GM12892 (cell line): ENCODE data around the gene RAP1GAP2.

Experiments
- DNase-seq: peaks from one replicate; pipeline ENCODE4 v3.0.0; 2011; ENCODE audit not compliant: insufficient read length
- FAIRE-seq: peaks from 2 replicates; lab custom pipeline; 2011; peaks lifted over from hg19 to GRCh38; lab: Jason Lieb, UNC
- POLR2A ChIP-seq: IDR thresholded peaks from 2 replicates; pipeline ENCODE4 v1.6.1; 2011; ENCODE audit warnings: low read depth, low read length, control low read depth
- POLR2AphosphoS5 ChIP-seq: IDR thresholded peaks from 2 replicates; pipeline ENCODE4 v1.6.1; 2011; ENCODE audit warnings: low read depth, low read length, control low read depth
- TAF1 ChIP-seq: IDR thresholded peaks from 2 replicates; pipeline ENCODE4 v1.6.1; 2011; ENCODE audit warnings: low read depth, mild to moderate bottlenecking, control low read depth, low read length, borderline replicate concordance

RAP1GAP2 gene

DNA sequence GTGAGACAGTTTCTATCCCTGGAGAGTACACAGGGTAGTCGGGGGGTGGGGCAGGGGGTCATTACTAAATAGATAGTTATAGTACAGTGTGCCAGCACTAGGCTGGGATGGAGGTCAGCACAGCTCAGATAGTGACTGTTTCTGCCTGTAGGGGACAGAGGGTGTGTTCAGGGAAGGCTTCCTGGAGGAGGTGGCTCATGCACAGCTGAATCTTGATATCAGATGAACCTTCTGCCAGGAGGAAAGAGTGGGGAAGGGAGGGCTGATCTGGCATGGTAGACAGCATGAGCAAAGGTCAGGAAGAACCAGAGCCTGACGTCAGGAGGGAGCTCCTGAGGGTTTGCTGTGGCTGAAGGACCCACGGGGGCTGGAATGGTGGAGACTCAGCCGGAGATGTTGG is 210.6 kb downstream of the RAP1GAP2 start:
- DNase-seq (no peak), FAIRE-seq (no peak)
- TF ChIP-seq POLR2AphosphoS5, result no peak
- no peak for TF ChIP-seq TAF1
- no peak for TF ChIP-seq POLR2A

DNA sequence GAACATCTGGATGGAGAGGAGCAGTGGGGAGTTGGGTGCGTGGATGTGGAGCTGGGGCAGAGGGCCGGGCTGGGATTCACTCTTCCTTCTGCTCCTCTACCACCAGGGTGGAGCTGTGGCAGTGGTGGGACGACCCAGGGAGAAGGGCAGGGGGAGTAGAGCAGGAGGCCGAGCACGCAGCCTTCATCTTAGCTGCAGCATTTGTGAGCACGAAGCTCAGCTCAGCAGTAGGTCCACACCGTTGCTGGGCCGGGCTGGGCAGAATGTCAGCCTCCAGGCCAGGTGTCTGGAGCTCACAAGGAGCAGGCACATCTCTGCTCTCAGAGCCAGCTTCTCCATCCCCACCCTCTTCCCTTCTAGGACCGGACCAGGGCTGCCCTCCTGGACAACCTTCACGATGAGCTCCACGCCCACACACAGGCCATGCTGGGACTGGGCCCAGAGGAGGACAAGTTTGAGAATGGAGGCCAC is 211.4 kb downstream of the RAP1GAP2 start:
- DNase-seq, result no peak
- no peak for FAIRE-seq
- TF ChIP-seq POLR2A, result no peak
- TF ChIP-seq POLR2AphosphoS5, result no peak
- no peak for TF ChIP-seq TAF1

DNA sequence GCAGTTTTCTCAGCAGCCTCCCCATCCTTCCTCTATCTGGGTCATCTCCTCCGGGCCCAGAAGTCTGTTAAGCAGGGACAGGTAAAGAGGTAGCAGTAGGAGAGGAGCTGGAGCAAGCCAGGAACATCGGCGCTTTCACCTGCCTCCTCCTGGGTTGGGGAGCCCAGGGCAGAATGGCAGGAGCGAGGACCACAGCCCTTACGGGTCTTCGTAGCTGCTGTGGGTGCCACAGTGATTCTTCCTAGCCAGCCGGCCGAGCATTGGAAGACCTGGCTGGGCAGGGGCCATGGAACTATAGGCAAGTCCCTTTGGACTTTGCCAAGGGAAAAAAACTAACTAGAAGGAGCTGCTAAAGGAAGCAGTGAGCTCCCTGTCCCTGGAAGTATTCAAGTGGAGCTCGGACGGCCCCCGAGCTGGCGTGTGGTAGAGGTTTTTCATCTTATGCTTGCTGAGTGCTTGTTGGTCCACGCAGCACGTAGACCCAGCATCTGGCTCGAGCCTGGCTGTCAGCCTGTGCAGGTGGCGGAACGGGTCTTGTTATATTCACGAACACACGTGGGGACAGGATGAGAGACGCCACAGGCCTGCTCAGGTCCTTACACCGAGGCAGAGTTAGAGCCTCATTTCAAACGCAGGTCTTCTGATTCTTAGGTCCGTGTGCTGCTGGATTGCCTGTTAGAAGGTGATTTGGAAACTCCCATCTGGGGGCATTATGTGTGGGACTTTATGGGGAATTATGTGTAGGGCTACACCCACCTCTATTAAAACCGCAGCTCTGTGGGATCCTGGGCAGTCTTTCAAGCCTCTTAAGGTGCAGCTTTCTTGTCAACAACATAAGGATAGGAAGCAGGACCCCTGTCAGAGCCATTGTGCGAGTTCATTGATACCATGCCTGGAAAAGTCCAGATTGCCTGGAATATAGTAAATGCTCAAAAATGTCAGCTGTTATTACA is 212.4 kb downstream of the RAP1GAP2 start:
- TF ChIP-seq POLR2AphosphoS5 (no peak), POLR2A (no peak), TAF1 (no peak)
- FAIRE-seq (no peak), DNase-seq (no peak)

DNA sequence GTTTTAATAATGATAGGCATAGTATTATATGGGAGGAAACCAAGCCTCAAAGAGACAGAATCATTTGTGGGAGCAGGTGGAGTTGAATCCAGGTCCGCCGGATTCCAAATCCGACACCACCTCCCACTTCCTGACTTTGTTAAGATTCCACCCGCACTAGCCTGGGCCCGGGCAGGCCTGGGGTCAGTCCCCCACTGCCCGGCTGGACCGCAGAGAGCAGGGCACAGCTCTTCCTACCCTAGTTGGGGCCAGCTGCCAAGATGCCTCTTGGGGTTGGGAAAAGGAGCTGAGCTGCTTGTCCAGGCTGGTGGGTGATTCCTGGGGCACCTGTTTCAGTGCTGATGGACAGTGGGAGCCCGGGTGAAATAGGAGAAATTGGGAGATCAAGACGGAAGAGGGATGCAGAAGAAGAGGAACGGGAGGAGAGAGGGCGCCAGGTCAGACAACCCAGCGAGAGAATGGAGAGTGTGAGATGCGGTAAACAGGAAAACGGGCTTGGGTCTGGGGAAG is 213.2 kb downstream of the RAP1GAP2 start:
- no peak for TF ChIP-seq POLR2A
- TF ChIP-seq TAF1, result no peak
- TF ChIP-seq POLR2AphosphoS5, result no peak
- FAIRE-seq (no peak), DNase-seq (no peak)

DNA sequence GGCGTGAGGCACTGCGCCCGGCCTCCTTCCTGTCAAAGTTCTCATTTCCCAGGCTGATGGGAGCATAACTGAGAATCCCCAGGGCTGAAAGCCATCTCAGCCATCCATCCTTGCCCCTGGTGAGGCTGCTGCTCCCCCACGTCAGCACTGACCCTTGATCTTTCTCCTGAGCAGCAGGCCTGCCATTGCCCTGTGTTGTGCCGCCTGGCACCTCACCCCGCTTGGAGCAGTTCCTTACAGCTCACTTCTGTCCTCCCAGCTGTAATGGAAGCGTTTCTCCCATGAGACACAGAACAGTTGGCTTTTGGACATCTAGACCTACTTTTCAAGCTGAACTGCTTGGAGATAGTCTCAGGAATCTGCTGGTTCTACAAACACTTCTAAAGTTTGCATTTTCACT is 215.7 kb downstream of the RAP1GAP2 start:
- no peak for DNase-seq
- TF ChIP-seq POLR2A (no peak), TAF1 (no peak), POLR2AphosphoS5 (no peak)
- FAIRE-seq, result no peak

DNA sequence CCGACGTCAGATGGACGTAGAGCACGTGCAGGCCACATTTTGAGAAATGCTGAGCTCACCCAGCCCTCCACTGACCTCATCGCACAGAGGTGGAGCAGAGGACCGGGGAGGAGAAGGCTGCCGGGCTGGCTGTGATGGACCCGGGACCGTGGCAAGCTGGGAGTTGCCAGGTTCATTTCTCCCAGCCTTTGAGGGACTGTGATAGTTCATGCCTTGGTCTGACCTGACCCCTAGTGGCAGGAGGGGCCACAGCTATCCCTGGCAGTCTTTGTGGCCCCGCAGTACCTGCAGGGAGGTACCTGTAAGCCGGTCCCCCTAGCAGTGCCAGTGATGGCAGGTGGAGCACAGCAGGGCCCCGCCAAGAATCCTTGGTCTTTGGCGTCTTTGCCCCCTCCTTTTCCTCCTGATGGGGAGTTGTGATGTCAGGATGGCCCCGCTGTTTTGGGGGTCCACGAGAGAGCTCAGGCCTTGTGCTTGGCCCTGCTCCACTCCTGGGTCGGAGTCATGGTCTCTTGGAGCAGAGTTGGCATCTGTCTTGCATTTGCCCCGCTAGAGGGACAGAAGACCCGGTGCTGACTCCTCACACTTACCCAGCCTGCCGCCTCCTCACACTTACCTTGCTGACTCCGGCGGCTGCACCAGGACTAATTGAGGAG is 216.8 kb downstream of the RAP1GAP2 start:
- DNase-seq (peak; percentile 75), FAIRE-seq (peak; percentile 61)

DNA sequence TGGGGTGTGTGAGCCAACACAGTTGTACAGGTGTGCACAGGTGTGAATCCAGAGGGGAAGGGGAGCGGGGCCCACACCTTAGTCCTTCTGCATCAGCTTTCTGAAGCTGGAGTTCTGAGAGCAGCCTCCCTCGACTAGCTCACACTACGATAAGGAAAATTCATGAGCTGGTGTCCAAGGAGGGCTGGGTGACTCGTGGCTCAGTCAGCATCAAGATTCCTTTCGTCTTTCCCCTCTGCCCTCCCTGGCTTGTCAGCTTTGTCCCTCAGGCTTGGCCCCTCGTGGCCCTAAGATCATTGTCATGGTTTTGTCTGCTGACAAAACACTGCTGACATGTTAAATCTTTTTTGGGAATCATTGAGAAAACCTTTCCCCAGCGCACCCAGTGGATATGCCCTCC is 219.7 kb downstream of the RAP1GAP2 start:
- FAIRE-seq (no peak), DNase-seq (no peak)
- no peak for TF ChIP-seq POLR2AphosphoS5
- TF ChIP-seq TAF1, result no peak
- TF ChIP-seq POLR2A, result no peak

More for the DNA sequence above, 216.8 kb downstream of the RAP1GAP2 start:
- no peak for TF ChIP-seq POLR2A
- TF ChIP-seq POLR2AphosphoS5, result no peak
- TF ChIP-seq TAF1, result no peak

DNA sequence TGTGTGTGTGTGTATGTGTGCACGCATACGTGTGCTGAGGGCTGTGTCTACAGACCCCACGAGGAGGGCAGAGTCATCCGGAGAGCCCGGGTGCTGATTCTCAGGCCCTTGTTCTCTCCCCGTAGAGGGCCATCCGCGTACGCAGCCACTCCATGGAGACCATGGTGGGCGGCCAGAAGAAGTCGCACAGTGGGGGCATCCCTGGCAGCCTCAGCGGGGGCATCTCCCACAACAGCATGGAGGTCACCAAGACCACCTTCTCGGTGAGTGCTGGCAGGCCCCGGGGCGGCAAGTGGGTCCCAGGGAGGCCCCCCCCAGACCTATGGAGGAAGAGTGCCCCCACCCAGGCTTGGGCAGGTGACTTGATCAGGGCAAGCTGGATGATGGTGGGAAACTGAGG is 221.7 kb downstream of the RAP1GAP2 start:
- FAIRE-seq, result no peak
- TF ChIP-seq POLR2AphosphoS5, result no peak
- no peak for TF ChIP-seq POLR2A
- TF ChIP-seq TAF1, result no peak

DNA sequence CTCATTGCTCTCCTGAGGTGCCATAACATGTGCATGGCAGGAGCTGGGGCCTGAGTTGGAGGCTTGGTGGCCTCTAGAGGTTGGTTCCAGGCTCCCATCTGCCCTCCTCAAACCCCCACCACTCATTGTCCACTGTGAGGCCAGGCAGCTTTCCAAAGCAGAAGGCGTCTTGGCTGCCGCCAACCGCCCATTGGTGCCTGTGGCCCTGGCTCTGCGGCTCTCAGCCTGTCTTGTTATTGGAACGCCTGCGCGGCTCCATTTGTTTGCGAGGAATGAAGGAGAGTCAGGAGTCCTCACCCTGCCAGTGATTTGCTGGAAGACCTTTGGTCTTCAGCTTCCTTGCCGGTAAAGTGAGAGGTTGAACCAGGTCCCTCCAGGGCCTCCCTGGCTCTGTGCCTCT is 223.5 kb downstream of the RAP1GAP2 start:
- FAIRE-seq (no peak), DNase-seq (no peak)
- TF ChIP-seq POLR2A, result no peak
- no peak for TF ChIP-seq TAF1

More for the DNA sequence above, 221.7 kb downstream of the RAP1GAP2 start:
- DNase-seq, result no peak

DNA sequence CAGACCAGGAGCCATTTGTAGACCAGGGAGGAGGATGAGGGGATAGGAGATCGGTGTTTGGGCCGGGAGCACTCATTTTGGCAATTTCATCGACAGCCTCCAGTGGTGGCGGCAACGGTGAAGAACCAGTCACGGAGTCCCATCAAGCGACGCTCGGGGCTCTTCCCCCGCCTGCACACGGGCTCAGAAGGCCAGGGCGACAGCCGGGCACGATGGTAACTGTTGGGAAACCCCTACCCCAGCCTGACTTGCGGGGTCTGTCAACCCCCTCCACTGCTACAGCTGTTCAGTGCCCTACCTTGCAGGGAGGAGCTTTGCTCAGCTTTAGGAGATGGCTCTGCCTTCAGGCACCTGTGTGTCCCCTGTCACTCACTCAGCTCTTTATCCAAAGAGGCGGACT is 224.1 kb downstream of the RAP1GAP2 start:
- TF ChIP-seq POLR2AphosphoS5 (no peak), TAF1 (no peak), POLR2A (no peak)
- FAIRE-seq, result no peak
- DNase-seq, result no peak

DNA sequence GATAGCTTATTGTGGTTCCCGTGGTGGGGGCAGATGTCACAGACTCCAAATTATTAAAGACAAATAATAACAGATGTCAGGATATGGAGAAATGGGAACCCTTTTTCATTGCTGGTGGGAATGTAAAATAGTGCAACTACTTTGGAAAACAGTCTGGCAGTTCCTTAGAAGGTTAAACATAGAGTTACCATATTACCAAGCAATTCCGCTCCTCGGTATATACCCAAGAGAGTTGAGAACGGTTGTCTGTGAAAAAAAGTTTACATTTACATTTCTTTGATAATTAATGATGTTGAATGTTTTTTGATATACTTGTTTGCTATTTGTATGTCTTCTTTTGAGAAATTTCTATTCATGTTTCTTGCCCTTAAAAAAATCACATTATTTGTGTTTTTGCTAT is 226.0 kb downstream of the RAP1GAP2 start:
- FAIRE-seq (no peak), DNase-seq (no peak)
- TF ChIP-seq POLR2A, result no peak
- no peak for TF ChIP-seq POLR2AphosphoS5
- TF ChIP-seq TAF1, result no peak

DNA sequence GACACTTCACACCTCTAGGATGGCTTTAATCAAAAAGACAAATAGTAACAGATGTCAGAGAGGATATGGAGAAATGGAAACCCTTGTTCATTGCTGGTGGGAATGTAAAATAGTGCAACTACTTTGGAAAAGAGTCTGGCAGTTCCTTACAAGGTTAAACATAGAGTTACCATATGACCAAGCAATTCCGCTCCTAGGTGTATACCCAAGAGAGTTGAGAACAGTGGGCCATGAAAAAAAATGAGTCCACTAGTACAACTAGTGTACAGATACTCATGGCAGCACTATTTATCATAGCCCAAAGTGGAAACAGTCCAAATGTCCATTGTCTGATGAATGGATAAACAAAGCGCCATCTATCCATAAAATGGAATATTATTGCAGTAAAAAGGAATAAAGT is 228.1 kb downstream of the RAP1GAP2 start:
- TF ChIP-seq TAF1, result no peak
- no peak for TF ChIP-seq POLR2A
- TF ChIP-seq POLR2AphosphoS5, result no peak
- DNase-seq (no peak), FAIRE-seq (no peak)
